PFSK-1 (cell line): ENCODE results near the gene SLC38A8.

Experiments
- FOXP2 ChIP-seq: optimal IDR thresholded peaks from 2 replicates; pipeline ENCODE3; 2011; ENCODE audit warnings: borderline replicate concordance, control low read depth, inconsistent platforms; ENCODE audit not compliant: insufficient read depth; ENCODE audit errors: extremely low read length, extremely low read depth
- POLR2AphosphoS5 ChIP-seq: IDR thresholded peaks from 2 replicates; pipeline ENCODE4 v1.6.1; 2012; ENCODE audit warnings: low read depth, mild to moderate bottlenecking, control low read depth, low read length, moderate library complexity
- SIN3A ChIP-seq: IDR thresholded peaks from 2 replicates; pipeline ENCODE4 v1.6.1; 2012; ENCODE audit warnings: mild to moderate bottlenecking, low read length, moderate library complexity, borderline replicate concordance; ENCODE audit not compliant: insufficient read depth
- TAF1 ChIP-seq: IDR thresholded peaks from 2 replicates; pipeline ENCODE4 v1.6.1; 2012; ENCODE audit warnings: low read length, control low read depth, borderline replicate concordance; ENCODE audit not compliant: insufficient read depth
- TF ChIP-seq, protein P1 (sequence below), 2 experiments: IDR thresholded peaks; 2 replicates each; pipeline versions ENCODE4 v1.6.1 to v1.8.0; 2011 to 2012; ENCODE audit warnings: low read depth in 2 of 2, low read length in 2 of 2, control low read depth in 1 of 2, inconsistent platforms in 1 of 2, mild to moderate bottlenecking in 1 of 2, moderate library complexity in 1 of 2; ENCODE audit not compliant: insufficient read depth in 1 of 2

Gene SLC38A8

DNA sequence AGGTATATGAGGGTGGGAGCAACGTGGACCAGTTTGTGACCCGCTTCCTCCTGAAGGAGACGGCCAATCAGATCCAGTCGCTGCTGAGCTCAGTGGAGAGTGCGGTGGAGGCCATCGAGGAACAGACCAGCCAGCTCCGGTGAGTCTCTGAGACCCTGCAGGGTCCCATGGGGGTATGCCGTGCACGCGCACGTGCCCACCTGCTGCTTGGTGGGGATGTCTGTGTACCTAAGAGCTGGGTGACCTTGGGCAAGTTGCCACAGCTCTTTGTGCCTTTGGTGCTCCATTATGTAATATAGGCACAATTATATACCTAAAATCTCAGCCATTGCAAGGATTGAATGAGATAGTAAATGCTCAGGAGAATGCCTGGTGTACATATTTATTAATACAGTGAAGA lies 52.1 kb downstream of the SLC38A8 start:
- TF ChIP-seq TAF1 (no peak), SIN3A (no peak), POLR2AphosphoS5 (no peak), FOXP2 (no peak)
- TF ChIP-seq, protein P1, sequence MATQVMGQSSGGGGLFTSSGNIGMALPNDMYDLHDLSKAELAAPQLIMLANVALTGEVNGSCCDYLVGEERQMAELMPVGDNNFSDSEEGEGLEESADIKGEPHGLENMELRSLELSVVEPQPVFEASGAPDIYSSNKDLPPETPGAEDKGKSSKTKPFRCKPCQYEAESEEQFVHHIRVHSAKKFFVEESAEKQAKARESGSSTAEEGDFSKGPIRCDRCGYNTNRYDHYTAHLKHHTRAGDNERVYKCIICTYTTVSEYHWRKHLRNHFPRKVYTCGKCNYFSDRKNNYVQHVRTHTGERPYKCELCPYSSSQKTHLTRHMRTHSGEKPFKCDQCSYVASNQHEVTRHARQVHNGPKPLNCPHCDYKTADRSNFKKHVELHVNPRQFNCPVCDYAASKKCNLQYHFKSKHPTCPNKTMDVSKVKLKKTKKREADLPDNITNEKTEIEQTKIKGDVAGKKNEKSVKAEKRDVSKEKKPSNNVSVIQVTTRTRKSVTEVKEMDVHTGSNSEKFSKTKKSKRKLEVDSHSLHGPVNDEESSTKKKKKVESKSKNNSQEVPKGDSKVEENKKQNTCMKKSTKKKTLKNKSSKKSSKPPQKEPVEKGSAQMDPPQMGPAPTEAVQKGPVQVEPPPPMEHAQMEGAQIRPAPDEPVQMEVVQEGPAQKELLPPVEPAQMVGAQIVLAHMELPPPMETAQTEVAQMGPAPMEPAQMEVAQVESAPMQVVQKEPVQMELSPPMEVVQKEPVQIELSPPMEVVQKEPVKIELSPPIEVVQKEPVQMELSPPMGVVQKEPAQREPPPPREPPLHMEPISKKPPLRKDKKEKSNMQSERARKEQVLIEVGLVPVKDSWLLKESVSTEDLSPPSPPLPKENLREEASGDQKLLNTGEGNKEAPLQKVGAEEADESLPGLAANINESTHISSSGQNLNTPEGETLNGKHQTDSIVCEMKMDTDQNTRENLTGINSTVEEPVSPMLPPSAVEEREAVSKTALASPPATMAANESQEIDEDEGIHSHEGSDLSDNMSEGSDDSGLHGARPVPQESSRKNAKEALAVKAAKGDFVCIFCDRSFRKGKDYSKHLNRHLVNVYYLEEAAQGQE (IDR thresholded peaks at IDR 0.05; ENCODE audit: insufficient read depth in 1 of 2, low read depth in 2 of 2, low read length in 2 of 2), result no peak

DNA sequence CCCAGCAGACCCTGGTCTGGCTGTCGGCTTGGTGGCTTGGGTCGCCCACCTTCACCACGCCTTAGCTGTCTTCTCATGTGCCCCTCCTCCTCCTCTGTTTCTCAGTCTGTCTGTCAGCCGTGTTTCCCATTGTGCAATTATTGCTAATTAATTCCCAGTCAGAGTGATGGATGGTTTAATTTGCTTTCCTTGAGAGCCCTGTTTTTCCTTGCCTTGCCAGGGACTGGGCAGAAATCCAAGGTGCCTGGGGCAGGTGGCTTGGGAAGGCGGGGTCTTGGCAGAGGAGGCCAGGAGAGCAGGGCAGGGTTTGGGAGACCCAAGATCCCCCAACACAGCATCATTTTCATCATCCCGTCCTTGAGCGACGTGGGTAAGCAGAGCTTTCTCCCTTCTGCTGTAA lies 53.3 kb downstream of the SLC38A8 start:
- TF ChIP-seq, protein P1 (IDR thresholded peaks at IDR 0.05; ENCODE audit: insufficient read depth in 1 of 2, low read depth in 2 of 2, low read length in 2 of 2), result no peak
- no peak for TF ChIP-seq TAF1
- TF ChIP-seq POLR2AphosphoS5, result no peak
- no peak for TF ChIP-seq FOXP2
- TF ChIP-seq SIN3A, result no peak

DNA sequence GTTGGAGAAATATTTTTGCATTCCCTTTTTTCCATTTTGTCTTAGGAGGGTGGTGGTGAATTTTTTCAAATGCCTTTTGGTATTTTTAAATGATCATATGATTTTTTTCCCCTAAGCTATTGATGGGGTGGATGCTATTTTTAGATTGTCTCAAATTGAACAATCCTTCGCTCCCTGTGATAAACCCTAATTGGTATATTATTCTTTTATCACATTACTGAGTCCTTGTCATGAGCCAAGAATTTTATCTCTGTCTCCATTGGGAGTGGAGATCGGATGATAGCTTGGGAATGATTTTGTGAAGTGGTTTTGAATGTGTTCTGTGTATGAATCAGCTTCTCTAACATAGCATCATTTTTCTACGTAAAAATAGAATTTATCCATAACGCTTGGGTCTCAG lies 59.1 kb downstream of the SLC38A8 start:
- TF ChIP-seq, protein P1 (IDR thresholded peaks at IDR 0.05; ENCODE audit: insufficient read depth in 1 of 2, low read depth in 2 of 2, low read length in 2 of 2), result no peak
- TF ChIP-seq SIN3A (no peak), TAF1 (no peak), POLR2AphosphoS5 (no peak), FOXP2 (no peak)

DNA sequence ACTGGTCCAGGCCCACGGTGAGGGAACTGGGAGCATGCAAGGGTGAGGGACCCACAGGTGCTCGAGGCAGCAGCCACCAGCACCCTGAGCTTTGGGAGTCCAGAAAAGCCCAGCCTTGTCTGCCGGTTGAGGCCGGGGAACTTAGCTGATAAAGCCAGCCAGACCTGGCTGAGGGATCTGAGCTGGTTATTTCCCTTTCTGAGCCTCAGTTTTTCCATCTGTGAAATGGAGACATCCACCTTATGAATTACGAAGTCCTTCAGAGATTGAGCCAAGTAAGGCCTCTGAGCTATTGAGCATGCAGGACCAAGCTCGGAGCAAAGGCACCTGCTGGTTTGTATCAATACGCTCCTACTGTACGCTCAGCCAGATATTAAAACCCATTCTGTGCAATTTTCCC lies 60.8 kb downstream of the SLC38A8 start:
- no peak for TF ChIP-seq SIN3A
- TF ChIP-seq, protein P1 (IDR thresholded peaks at IDR 0.05; ENCODE audit: insufficient read depth in 1 of 2, low read depth in 2 of 2, low read length in 2 of 2), result no peak
- TF ChIP-seq TAF1, result no peak

DNA sequence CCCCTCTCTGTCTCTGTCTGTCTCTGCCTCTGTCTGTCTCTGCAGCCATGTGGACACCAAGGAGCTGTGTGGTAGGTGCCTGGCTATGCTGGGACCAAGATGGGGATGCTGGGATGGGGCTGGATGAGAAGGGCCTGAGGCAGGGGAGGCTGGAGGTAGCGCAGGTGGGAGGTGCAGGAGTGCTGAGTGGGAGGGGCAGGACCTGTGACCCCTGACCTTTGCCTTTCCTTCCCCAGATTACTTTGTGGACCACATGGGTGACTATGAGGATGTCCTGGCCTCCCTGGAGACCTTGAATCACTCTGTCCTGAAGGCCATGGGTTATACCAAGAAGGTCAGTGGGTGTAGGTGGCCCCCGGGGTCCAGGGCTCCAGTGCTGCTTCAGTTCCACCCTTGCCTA lies 61.8 kb downstream of the SLC38A8 start:
- TF ChIP-seq SIN3A (no peak), POLR2AphosphoS5 (no peak), TAF1 (no peak), FOXP2 (no peak)
- TF ChIP-seq, protein P1 (IDR thresholded peaks at IDR 0.05; ENCODE audit: insufficient read depth in 1 of 2, low read depth in 2 of 2, low read length in 2 of 2), result no peak
